NCI-H345 treated with DMSO at 0.1 percent for 48 hours (cell line): ENCODE data around the gene GSE1.
A peak's percentile ranks its signal among the peaks of the same experiment; 100 is the strongest.

Source experiments
- DNase-seq: peaks from one replicate; lab custom pipeline; 2025; ENCODE audit not compliant: unreplicated experiment; lab: John Stamatoyannopoulos, UW

The GSE1 gene

DNA sequence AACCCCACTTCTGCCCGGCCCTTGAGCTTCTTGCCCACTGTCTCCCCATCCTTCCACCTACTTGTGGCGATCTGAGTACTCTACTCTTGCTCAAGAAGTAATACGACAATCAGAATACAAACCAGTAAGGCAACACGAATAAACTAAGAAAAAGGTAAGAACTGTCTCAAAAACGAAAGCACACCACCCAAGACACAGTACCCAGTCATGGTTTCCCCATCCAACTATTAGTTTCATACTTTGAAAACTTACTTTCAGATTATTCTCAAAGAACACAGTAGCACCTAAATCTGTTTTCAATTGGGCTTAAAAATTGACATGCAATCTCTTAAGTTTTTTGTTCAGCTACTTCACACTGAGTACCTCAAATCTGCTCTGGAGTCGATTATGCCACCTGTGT lies 61.7 kb downstream of the GSE1 start:
- no peak for DNase-seq

GRCh38 chr16:85675251-85675874 lies 62.2 kb downstream of the GSE1 start:
- no peak for DNase-seq

GRCh38 chr16:85676466-85676865 lies 63.3 kb downstream of the GSE1 start:
- no peak for DNase-seq

DNA sequence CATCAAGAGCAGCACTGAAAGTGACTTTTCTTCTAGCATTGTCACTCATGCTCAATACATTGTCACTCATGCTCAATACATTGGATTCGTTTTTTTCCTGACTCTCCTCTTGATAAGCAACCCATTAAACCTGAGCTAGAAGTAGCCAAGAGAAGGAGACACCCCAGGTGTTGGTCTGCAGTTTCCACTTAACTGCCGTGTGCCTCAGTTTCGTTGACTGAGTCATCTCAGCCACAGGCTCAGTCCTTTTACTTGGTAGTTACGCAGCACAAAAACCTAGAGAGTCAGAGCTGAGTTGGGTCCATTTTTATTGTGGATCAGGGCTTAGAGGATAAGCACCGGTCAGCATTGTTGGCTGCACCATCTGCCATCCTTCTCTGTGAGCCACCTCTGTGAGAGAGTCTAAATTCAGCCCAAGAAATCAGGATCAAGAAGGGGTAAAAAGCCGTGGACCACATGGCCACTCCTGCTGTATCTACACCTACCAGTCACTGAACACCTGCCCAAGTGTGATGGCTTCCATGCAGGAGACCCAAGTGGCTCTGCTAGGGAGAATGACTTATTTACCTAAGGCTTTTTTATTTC lies 64.4 kb downstream of the GSE1 start:
- DNase-seq, result no peak

GRCh38 chr16:85678016-85678415 lies 64.9 kb downstream of the GSE1 start:
- DNase-seq, result no peak

DNA sequence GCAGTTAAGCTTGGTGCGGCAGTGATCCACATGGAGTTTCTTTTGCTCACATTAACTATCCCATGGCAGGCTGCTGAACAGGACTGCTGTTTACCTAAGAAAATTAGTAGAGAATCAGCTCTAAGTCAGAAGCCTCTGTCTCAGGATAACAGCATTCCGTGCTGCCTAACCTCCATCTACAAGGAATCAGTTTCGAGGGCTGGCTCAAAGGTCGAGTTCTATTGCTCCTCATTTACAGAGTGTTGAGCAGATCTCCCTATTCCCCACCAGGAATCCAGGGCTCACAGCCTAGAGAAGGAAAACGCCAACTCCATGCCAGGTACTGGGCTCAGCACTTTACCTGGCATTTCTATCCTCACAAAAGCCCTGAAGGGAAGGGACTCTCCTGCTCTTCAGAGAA lies 65.7 kb downstream of the GSE1 start:
- DNase-seq, result no peak

- no peak for DNase-seq
These were observed 66.7 kb downstream of the GSE1 start for GRCh38 chr16:85679870-85680269.

GRCh38 chr16:85680352-85680944 lies 67.3 kb downstream of the GSE1 start:
- DNase-seq, result no peak

GRCh38 chr16:85681255-85681654 lies 68.1 kb downstream of the GSE1 start:
- DNase-seq, result no peak

DNA sequence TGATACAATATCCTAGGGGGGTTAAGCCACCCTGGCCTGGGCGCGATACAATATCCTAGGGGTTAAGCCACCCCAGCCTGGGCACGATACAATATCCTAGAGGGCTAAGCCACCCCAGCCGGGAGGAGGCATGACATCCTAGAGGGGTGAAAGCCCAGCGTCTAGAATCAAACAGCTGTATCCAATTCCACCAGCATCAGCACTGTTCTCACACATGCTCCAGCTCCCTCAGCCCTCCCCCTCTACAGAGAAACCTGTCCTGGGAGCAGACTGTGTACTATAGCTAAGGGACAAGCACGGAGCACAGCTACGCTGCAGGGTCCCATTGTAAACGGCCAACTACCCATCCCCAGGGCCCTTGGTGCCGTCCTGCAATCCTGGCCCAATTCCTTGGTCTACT lies 69.4 kb downstream of the GSE1 start:
- DNase-seq, result no peak

DNA sequence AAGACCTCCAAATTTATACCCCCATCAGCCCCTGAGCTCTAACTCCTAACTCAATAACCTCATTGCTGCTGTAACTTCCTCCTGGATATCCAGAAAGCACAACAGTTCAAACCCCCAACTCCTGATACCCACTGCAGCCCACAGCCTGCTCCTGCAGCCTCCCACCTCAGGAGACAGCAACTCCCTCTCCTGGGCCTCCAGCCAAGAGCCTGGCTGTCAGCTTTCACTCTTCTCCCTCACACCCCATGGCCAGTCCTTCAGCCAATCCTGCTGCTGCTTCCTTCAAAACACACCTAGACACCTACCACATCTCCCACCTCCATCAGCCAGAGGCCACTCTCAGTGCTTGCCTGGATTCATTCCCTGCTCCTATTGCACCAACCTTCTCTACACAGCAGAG lies 70.2 kb downstream of the GSE1 start:
- no peak for DNase-seq

GRCh38 chr16:85685251-85685650 lies 72.1 kb downstream of the GSE1 start:
- no peak for DNase-seq

GRCh38 chr16:85686912-85687591 lies 73.9 kb downstream of the GSE1 start:
- no peak for DNase-seq

GRCh38 chr16:85687651-85688471 lies 74.7 kb downstream of the GSE1 start:
- DNase-seq, result no peak

DNA sequence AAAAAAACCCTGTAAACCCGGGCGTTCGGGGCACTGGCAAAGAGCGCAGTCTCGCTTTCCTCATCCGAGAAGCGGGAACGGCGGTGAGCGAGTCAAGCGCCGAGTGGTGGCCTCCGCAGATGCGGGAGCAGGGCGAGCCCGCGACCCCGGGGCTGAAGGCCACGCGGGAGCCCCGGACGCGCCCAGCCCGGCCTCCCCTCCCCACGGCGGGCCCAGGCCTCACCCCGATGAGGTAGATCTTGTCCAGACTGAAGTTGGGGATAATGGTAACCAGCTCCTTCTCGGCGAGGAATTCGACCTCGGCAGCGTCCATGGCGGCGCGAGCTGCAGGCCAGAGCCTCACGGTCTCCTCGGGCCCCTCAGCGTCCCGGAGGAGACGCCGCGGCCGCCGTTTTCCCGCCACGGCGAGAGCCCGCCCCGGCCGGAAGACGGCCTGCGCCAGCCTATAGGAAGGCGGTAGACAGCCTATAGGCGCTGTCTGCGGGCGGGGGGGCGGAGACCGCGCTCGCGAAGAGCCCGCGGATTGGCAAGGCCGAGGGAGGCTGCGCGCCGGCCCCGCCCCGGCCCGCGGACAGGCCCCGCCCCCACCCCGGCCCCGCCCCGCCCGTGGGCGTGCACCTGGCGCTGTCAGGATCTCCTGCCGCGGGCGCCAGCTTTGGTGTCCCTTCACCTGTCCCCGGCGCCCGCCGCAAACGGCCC lies 75.6 kb downstream of the GSE1 start, which contains the start of gene GINS2:
GINS2 (minus strand) TSS at position 369 of the 699 bp plus-strand sequence; CDS start at position 313, 56 bp downstream.
- peak; percentile 62 for DNase-seq

GRCh38 chr16:85689285-85689949 lies 76.3 kb downstream of the GSE1 start:
- DNase-seq, result peak; percentile 33

- no peak for DNase-seq
These were observed 76.8 kb downstream of the GSE1 start for GRCh38 chr16:85689950-85690320.

GRCh38 chr16:85690469-85691064 lies 77.4 kb downstream of the GSE1 start:
- DNase-seq, result no peak

DNA sequence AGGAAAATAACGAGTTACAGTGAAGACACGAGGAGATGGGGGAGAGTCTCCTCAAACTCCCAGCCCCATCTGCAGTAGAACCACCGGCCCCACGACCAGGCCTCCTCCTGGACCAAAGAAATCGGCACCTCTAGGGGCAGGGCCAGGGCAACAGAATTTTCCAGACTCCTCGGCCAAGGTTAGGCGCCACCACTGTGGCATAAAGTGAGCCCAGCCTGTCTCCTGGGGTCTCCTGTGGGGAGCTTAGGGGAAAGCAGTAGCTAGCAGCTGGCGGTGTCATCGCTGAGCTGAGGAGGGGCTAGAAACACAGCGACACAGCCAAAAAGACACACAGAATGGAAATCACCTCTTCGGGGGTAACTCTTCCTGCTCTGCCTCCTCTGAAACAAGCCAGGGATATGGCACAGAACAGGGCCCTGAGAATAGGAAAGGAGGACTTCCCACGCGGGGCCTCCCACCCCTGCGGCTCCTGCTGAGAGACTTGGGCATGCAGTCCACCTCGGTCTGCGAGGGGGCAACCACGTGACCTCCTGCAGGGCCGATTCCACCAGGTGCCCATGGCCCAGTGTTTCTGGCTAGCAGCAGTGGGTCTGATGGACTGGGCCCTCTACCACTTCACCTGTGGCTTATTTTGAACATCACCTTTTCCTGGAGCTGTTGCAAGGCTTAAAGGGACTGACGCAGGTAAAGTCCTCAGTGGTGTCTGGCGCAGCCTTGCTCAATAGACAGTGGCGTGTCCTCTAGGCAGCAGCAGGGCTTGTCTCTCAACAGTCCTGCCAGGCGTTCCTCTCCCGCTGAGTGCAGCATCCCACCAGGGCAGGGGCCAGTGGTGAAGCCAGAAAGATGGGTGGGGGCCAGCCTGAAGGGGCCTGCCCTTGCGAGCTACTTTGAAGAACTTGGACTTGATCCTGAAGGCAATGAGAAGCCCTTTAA lies 82.3 kb downstream of the GSE1 start:
- no peak for DNase-seq
